Choroid plexus epithelial cell (primary cell): ENCODE results near the gene DGKG.

Source experiments
- DNase-seq: peaks from one replicate; pipeline ENCODE4 v3.0.0-alpha.2; 2010; ENCODE audit warnings: low read depth
- H3K4me3 ChIP-seq: 2 replicates; pipeline ENCODE4 v1.5.1; 2011; ENCODE audit warnings: low read depth, mild to moderate bottlenecking, control low read depth, low read length, moderate library complexity
- CTCF ChIP-seq: conservative IDR thresholded peaks from 2 replicates; pipeline ENCODE4 v1.5.1; 2011; ENCODE audit warnings: low read depth, mild to moderate bottlenecking, control low read depth, inconsistent platforms, low read length, moderate library complexity

Gene DGKG

GRCh38 chr3:186118692-186119091, 243.3 kb downstream of the DGKG start:
- TF ChIP-seq CTCF: no peak
- DNase-seq: no peak
- H3K4me3 ChIP-seq: no peak overlapping the region

GRCh38 chr3:186117521-186118134, 244.4 kb downstream of the DGKG start:
- no peak overlapping the region for H3K4me3 ChIP-seq
- DNase-seq: no peak
- no peak for TF ChIP-seq CTCF

GRCh38 chr3:186115239-186115996, 246.6 kb downstream of the DGKG start:
- no peak overlapping the region for H3K4me3 ChIP-seq
- no peak for DNase-seq
- TF ChIP-seq CTCF: no peak

DNA sequence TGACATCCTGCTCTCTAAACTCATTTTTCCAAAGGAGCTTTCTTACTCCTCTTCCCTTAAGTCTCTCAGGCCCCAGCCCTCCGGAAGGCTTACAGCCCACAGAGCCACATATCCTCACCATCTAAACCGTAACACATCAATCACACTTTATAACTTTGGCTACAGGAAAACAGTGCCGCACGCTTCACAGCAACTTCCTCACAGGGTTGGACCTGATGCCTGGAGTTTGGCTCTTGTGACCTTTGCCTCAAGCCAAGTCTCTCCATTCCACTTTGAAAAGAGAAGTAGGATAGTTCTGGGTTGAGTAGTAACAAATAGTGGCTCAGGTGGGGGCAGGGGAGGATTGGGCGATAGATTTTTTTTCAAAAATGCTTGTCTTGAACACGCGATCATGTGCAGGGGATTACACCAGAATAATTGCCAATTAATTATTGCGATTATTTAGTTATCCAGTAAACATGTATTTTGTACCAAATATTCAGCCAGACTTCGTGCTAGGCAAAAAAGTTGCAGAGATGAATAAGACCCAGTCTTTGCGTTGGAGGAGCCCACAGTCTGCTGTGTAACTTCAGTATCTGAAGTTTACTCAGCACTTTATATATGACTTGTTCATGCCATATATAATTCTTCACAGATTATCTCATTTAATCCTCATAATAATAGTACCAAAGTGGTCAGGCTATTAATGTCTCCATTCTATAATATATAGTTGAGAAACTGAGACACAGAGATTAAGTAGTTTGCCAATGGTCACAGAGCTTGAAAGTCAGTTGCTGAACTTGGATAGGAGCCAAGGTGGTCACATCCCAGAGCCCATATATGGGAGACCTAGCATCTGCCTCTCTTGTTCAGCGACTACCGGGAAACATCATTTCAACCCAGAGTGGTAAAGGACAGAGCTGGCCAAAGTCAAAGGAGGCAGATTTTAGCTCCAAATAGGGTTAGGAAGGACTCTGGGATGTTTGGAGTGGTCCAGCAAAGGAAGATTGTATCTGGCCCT, 250.8 kb downstream of the DGKG start:
- H3K4me3 ChIP-seq: no peak overlapping the region
- TF ChIP-seq CTCF: no peak
- no peak for DNase-seq

GRCh38 chr3:186109897-186110803, 251.9 kb downstream of the DGKG start:
- peak; percentile 77 for DNase-seq
- H3K4me3 ChIP-seq: peak overlapping the region; percentile 72
- TF ChIP-seq CTCF: no peak
